ENCODE measurements around the gene TLE6.
"Not testable (repeated sequence)": the region's sequence is repeated elsewhere in the genome, so short reads cannot be mapped to it uniquely, and the experiment has no call there.

TLE6 gene

DNA sequence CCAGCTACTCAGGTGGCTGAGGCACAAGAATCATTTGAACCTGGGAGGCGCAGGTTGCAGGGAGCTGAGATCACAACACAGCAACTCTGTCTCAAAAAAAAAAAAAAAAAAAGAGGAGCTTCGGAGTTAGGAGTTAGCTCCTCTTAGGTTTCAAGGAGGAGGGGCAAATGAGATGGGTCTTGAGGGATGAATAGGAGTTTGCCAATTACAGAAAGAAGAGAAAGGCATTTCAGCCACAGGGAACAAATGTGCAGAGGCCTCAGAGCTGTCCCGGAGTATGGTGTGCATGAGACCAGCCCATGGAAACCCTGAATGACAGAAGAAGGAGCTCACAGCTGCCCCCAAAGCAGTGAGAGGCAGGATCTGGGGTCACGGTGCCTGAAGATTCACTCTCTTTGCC is 27.2 kb downstream of the TLE6 start:
- no peak for DNase-seq (ENCODE audit: low spot score)

DNA sequence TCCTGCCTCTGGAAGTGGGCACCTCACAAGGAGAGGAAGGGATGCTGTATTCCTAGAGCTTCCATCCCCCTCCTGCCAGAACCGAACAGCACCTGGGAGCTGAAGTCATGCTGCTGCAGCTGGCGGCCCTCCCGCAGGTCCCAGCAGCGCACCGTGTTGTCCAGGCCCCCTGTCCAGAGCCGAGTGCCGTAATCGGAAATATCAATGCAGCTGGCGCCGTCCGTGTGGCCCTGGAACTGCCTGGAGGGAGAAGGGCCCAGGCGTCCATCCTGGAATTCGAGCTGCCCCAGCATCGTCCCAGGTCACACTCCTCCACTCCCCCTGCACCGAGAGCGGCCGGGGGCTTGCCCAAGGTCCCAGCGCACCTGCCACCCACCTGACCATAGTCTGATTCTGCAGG is 28.0 kb downstream of the TLE6 start:
- DNase-seq (ENCODE audit: low spot score) = no peak

DNA sequence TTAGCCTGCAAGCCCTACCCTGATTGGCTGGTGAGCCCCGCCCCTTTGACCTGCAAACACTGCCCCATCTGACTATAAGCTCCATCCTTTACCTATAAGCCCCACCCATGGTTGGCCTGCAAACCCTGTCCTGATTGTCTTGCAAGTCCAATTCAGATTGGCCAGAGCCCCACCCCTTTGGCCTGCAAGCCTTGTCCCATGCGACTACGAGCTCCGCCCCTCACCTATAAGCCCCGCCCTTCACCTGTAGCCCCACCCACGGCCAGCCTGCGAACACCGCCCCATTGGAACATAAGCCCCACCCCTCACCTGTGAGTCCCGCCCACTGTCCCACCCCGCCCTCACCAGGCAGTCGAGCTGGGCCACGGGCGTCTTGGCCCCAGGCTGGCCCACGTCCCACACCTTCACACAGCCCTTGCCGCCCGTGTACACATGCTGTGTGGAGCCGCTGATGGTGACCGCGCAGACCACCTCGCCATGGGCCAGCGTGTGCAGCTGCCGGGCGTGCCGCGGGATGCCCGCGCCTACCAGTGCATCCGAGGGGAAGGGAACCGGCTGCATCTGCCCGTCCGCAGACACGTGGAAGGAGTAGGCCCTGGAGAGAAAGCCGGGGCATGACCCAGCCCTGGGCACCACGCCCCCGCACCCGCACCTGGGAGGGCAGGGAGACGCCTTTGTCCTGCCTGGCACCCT is 28.9 kb downstream of the TLE6 start:
- DNase-seq (ENCODE audit: low spot score) = no peak

DNA sequence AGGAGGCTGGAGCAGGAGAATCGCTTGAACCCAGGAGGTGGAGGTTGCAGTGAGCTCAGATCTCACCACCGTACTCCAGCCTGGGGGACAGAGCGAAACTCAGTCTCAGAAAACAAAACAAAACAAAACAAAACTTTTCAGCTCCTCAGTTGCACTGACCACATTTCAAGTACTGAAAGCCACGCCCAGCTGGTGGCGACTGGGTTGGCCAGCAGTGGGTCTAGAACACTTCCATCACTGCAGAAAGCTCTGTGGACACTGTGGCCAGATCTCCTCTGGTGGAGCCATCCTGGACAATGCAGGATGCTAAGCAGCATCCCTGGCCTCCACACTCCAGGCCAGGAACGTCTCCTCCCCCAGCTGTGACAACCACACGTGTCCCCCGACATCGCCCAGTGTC is 30.6 kb downstream of the TLE6 start:
- DNase-seq (ENCODE audit: low spot score) = no peak

- DNase-seq (ENCODE audit: low spot score) = no peak
Observed at GRCh38 chr19:3008994-3009393, 31.6 kb downstream of the TLE6 start.

DNA sequence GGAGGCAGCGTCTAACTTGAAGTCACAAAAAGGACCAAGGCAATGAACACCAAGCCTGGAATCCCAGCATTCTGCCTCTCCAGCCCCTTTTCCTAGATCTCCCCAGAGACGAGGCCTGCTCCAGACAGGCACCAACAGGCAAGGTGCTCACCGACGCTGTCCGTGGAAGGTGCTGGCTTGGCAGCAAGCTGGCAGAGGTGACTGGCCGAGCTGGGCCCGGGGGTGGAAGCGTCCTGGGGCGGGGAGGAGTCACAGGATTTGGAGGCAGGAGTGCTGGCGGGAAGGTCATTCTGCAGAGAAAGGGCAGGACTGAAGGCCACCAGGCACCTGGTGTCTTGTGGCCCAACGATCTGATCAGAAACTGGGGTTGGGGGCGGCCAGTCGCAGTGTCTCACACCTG is 33.5 kb downstream of the TLE6 start:
- DNase-seq (ENCODE audit: low spot score) = no peak

DNA sequence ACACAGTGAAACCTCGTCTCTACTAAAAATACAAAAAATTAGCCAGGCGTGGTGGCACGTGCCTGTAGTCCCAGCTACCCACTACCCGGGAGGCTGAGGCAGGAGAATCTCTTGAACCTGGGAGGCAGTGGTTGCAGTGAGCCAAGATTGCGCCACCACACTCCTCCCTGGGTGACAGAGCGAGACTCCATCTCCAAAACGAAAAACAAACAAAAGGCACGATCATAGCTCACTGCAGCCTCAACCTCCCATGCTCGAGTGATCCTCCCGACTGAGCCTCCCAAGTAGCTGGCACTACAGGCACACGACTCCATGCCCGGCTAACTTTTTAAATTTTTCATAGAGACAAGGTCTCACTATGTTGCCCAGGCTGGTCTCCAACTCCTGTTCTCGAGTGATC is 34.7 kb downstream of the TLE6 start:
- DNase-seq (ENCODE audit: low spot score) = not testable (repeated sequence)

DNA sequence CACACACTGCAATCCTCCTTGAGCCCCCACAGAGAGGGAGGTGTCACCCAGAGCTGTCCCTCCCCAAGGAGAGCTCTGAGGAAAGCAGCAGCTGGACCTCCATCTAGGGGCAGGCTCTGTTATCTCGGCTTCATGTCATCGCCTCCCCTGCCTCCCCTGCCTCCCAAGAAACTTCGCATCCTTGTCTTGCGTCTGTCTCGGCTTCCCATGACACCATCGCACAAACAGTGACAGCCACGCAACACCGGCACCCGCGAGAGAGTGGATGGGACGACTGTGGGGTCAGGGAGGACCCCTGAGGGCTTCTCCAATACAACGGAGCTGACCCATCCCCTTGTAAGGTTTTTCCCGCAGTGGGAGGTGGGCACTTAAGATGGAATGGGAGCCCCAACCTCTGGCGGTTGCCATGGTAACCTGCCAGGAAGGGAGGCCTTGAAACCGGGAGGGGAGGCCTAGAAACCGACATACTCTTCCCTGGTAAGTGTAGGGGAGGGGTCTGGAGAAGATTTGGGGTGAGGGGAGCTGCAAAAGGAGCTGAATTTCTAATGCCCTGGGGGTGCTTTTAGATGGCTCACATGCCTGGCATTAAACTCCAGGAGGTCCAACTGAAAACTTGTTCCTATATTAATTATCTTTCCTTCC is 35.4 kb downstream of the TLE6 start:
- no peak for DNase-seq (ENCODE audit: low spot score)

- DNase-seq (ENCODE audit: low spot score) = no peak
Observed at GRCh38 chr19:3013263-3013725, 35.9 kb downstream of the TLE6 start.

GRCh38 chr19:3014135-3014534 is 36.8 kb downstream of the TLE6 start:
- DNase-seq (ENCODE audit: low spot score) = no peak

GRCh38 chr19:3015126-3016057 is 38.0 kb downstream of the TLE6 start:
- no peak for DNase-seq (ENCODE audit: low spot score)

DNA sequence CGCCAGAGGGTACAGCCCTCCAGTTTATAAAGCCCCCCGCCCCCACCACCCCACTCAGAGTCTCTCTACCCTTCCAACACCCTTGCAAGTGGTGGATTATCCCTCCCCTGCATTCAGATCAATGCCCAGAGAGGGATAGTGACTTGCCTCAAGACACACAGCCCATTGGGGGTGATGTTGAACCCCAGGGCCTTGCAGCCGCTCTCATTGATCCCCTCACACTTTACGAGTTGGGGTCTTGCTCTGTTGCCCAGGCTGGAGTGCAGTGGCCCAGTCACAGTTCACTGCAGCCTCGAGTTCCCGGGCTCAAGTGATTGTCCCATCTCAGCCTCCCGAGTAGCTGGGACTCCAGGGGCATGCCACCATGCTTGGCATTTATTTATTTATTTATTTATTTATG is 40.6 kb downstream of the TLE6 start:
- no peak for DNase-seq (ENCODE audit: low spot score)

DNA sequence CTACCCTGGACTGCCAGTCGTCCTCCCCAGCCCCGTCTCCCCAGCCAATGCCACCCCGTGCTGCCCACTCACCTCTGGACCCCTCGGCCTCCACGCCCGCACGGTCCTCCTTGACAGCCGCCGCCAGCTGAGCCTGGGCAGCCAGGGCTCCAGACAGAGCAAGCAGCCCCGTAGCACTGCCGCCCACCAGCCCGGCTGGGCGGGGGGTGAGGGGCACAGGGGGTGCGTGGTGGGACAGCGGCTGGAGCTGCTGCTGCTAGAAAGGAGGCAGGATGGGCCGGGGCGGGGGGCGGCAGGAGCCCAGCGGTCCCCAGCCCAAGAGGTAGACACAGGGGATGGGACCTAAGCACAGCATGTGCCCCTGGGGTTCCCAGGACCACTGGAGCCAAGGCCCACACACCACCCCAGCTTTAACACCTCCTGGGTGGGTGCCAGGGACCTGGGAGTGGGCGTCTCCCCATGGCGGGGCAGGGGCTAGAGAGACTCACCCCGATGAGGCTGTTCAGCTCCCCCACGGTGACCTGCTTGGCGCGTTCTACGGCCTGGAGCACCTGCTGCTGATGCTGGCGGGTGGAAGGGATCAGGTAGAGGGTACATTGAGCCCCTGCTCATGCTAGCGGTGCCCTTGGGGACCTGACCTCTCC is 42.0 kb downstream of the TLE6 start:
- DNase-seq (ENCODE audit: low spot score) = no peak

GRCh38 chr19:3020321-3020960 is 43.1 kb downstream of the TLE6 start:
- DNase-seq (ENCODE audit: low spot score) = no peak

DNA sequence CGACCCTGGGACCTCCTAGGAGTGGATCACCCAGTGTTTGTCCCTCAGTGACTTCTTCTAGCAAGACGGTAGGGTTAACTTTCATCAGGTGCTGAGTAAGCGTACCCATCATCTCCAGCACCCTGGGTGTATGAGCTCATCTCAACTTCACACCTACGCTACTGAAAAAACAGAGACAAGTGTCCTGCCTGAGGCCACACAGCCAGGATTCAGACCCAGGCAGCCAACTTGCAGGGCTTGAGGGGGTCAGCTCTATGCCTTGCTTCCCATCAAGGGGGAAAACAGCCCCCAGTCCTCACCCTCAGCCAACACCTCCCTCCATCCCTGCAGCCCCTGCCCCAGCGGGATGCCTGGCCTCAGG is 47.1 kb downstream of the TLE6 start:
- no peak for DNase-seq (ENCODE audit: low spot score)

- DNase-seq (ENCODE audit: low spot score) = no peak
Observed at GRCh38 chr19:3024870-3025548, 47.6 kb downstream of the TLE6 start.

- no peak for DNase-seq (ENCODE audit: low spot score)
Observed at GRCh38 chr19:3025549-3025886, 48.2 kb downstream of the TLE6 start.

GRCh38 chr19:3026768-3027167 is 49.4 kb downstream of the TLE6 start:
- no peak for DNase-seq (ENCODE audit: low spot score)

DNA sequence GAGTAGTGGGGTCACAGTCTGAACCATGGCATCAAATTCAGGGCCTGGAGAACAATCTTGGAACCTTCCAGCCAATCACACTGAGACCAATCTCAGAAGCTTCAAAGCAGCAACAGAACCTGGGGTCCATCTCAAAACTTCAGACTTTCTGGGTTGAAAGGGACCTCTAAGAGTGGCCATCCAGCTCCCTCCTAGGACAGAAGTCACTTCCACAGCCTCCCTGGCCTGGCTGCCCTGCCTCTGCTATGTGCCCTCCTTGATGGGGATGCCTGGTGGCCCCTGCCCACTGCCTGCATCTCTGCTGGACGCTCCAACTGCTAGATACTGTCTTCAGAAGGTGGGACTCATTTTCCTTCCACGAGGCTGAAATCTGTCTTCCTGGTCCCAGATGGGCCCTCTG is 49.9 kb downstream of the TLE6 start:
- no peak for DNase-seq (ENCODE audit: low spot score)

DNA sequence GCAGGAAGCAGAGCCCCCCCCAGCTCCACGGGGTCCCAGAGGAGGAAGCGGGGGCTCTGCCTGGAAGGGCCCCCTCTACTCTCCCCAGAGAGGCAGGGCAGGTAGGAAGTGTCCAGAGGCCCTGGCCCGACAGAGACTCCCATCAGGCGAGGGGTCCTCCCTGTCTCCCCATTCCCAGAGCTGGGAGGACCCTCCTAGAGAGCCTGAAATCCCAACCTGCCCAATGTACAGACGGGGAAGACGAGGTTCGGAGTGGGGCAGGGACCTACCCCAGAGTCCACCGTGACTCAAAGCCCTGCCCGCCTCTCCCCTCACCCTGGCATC is 50.6 kb downstream of the TLE6 start:
- DNase-seq (ENCODE audit: low spot score) = no peak

GRCh38 chr19:3028305-3029064 is 51.1 kb downstream of the TLE6 start:
- no peak for DNase-seq (ENCODE audit: low spot score)

Measured in GM03348 (cell line).